ENCODE results near the gene LONP1. TPM values are rescaled to one million over a fixed set of nuclear protein-coding genes. Genes with fewer than 3 reads are reported as not detected.
A peak's percentile ranks its signal among the peaks of the same experiment; 100 is the strongest.

LONP1 gene
- total RNA-seq, 1 experiment from 2014 or later = 113 TPM

- Histone ChIP-seq H2AFZ (ENCODE audit: low read length) (no peak overlapping the region), H4K5ac (ENCODE audit: insufficient read length, low read depth, low read length) (no peak overlapping the region)
Observed at GRCh38 chr19:5667751-5668271, 52.1 kb downstream of the LONP1 start.

More at GRCh38 chr19:5667751-5668271, 52.1 kb downstream of the LONP1 start:
- H3K9me3 ChIP-seq (ENCODE audit: control insufficient read depth, low read depth, low read length) = no peaks in the 10 kb centered on the region
- no peak overlapping the region for H2AK5ac ChIP-seq (ENCODE audit: insufficient read length, low read length)
- DNase-seq = peak; percentile 87
- H3K9me3 Mint-ChIP-seq = no peaks in the 10 kb centered on the region
- no peak overlapping the region for H2BK120ac ChIP-seq (ENCODE audit: low read depth, low read length, poor library complexity, severe bottlenecking)
- H3K36me3 Mint-ChIP-seq (ENCODE audit: insufficient read depth in 1 of 3, low read depth in 3 of 3) = peaks cover 45 to 87% (median 70%) of the 10 kb centered on the region in 3 experiments; a peak in 6 of 7 replicates
- no peaks in the 10 kb centered on the region for H3K27me3 ChIP-seq (ENCODE audit: insufficient read depth, low read length)
- no peak overlapping the region for H3T11ph ChIP-seq (ENCODE audit: low read length)
- WGBS (ENCODE audit: extremely low coverage, insufficient read length, low lambda C conversion rate) = no CpG with 5 or more reads among the region's 22 CpGs
- H3K27ac ChIP-seq (ENCODE audit: insufficient read length, low read depth, low read length) = no peak overlapping the region
- H3K79me1 ChIP-seq (ENCODE audit: insufficient read depth, low read depth, low read length, poor library complexity, severe bottlenecking) = no peaks in the 10 kb centered on the region
- H3K14ac ChIP-seq (ENCODE audit: insufficient read depth, low read length) = no peak overlapping the region
- peaks cover 7 to 14% of the 10 kb centered on the region in 2 experiments for H3K4me1 Mint-ChIP-seq
- H4K8ac ChIP-seq (replicated peaks; ENCODE audit: insufficient read length, low read depth, low read length) = no peak overlapping the region
- H3K27me3 Mint-ChIP-seq (ENCODE audit: low read depth) = no peaks in the 10 kb centered on the region; the same call in 1 of the 2 replicates
- H3K27ac Mint-ChIP-seq = peak overlapping the region; percentile 36 to 94 (median 91); a peak in 4 of 7 replicates
- H3K23ac ChIP-seq (ENCODE audit: insufficient read length, low read depth, low read length) = no peak overlapping the region
- H2BK12ac ChIP-seq (ENCODE audit: insufficient read length, low read depth, low read length) = no peak overlapping the region
- H3K79me2 ChIP-seq (ENCODE audit: insufficient read depth, low read length) = no peaks in the 10 kb centered on the region
- H3K23me2 ChIP-seq (ENCODE audit: insufficient read length, low read depth, low read length, poor library complexity, severe bottlenecking) = no peaks in the 10 kb centered on the region
- no peak overlapping the region for H3K18ac ChIP-seq (ENCODE audit: insufficient read length, low read depth, low read length)
- H2BK15ac ChIP-seq (ENCODE audit: low read depth, low read length) = no peak overlapping the region
- no peak for TF ChIP-seq CTCF (conservative IDR thresholded peaks at IDR 0.05)
- H4K20me1 ChIP-seq (ENCODE audit: control insufficient read depth, insufficient read depth, insufficient read length) = peaks cover 4% of the 10 kb centered on the region
- H3K56ac ChIP-seq (ENCODE audit: insufficient read length, low read depth, low read length) = no peak overlapping the region
- no peak overlapping the region for H3K4me2 ChIP-seq (ENCODE audit: insufficient read depth, insufficient read length, low read length)
- H2BK5ac ChIP-seq (ENCODE audit: insufficient read length, low read length) = no peak overlapping the region
- H3K4me3 Mint-ChIP-seq = no peak overlapping the region; a peak in 1 of 5 replicates
- no peak overlapping the region for H3K4ac ChIP-seq (ENCODE audit: low read depth, low read length)
- no peak overlapping the region for H2BK20ac ChIP-seq (ENCODE audit: low read depth, low read length, poor library complexity, severe bottlenecking)
- no peak overlapping the region for H4K91ac ChIP-seq (ENCODE audit: insufficient read length, low read depth, low read length)
- no peak overlapping the region for H3K9ac ChIP-seq (ENCODE audit: extremely low read depth, insufficient read length, low read length)
- no peaks in the 10 kb centered on the region for H3K4me1 ChIP-seq (ENCODE audit: insufficient read depth, low read length)
